Measurements from ENCODE around the gene CLCC1. TPM values are rescaled to one million over a fixed set of nuclear protein-coding genes. Genes with fewer than 3 reads are reported as not detected.

Gene CLCC1
- total and polyA plus RNA-seq, 10 donors, result 5.9 to 30.0 (median 21.5) TPM

- peaks cover 6 to 45% (median 18%) of the 10 kb centered on the region in 6 donors for H3K4me1 ChIP-seq
- no peak overlapping the region for H3K27ac ChIP-seq
- H3K36me3 ChIP-seq, result peaks cover 0 to 60% (median 0%) of the 10 kb centered on the region in 6 donors
- intact Hi-C loops (cut with DNase I; ENCODE audit: low total_unique reads), result no loop called here
- no peak overlapping the region for H3K4me3 ChIP-seq
- H3K9me3 ChIP-seq, result no peaks in the 10 kb centered on the region
- 86 to 97% (median 93%) methylated on average over 3 of the region's 3 CpGs for WGBS, 5 donors
- no peak for TF ChIP-seq CTCF (IDR thresholded peaks at IDR 0.05 in 8 of 11, conservative IDR thresholded peaks at IDR 0.05 in 3 of 11)
- TF ChIP-seq POLR2A (IDR thresholded peaks at IDR 0.05), result no peak
- no peak for TF ChIP-seq POLR2AphosphoS5 (IDR thresholded peaks at IDR 0.05)
- H3K27me3 ChIP-seq (replicated peaks in 1 of 7), result no peaks in the 10 kb centered on the region
- DNase-seq, result no peak
These were observed 7.4 kb downstream of the CLCC1 start for GRCh38 chr1:108955881-108956280.

GRCh38 chr1:108955111-108955510 is 8.2 kb downstream of the CLCC1 start:
- WGBS, 5 donors, result 91 to 99% (median 98%) methylated on average over 3 of the region's 3 CpGs
- Histone ChIP-seq H3K36me3 (peaks cover 0 to 60% (median 0%) of the 10 kb centered on the region in 6 donors), H3K9me3 (no peaks in the 10 kb centered on the region), H3K27me3 (replicated peaks in 1 of 7) (no peaks in the 10 kb centered on the region), H3K4me3 (no peak overlapping the region), H3K4me1 (peaks cover 6 to 37% (median 12%) of the 10 kb centered on the region in 6 donors), H3K27ac (no peak overlapping the region)
- no peak for DNase-seq
- TF ChIP-seq POLR2AphosphoS5 (IDR thresholded peaks at IDR 0.05) (no peak), CTCF (IDR thresholded peaks at IDR 0.05 in 8 of 11, conservative IDR thresholded peaks at IDR 0.05 in 3 of 11) (no peak), POLR2A (IDR thresholded peaks at IDR 0.05) (no peak)
- intact Hi-C loops (cut with DNase I; ENCODE audit: low total_unique reads), result no loop called here

GRCh38 chr1:108953452-108953851 is 9.8 kb downstream of the CLCC1 start:
- TF ChIP-seq CTCF (IDR thresholded peaks at IDR 0.05 in 8 of 11, conservative IDR thresholded peaks at IDR 0.05 in 3 of 11) (no peak), POLR2A (IDR thresholded peaks at IDR 0.05) (no peak), POLR2AphosphoS5 (IDR thresholded peaks at IDR 0.05) (no peak)
- Histone ChIP-seq H3K27me3 (replicated peaks in 1 of 7) (no peaks in the 10 kb centered on the region), H3K4me3 (no peak overlapping the region), H3K9me3 (no peaks in the 10 kb centered on the region), H3K36me3 (peaks cover 0 to 44% (median 0%) of the 10 kb centered on the region in 6 donors), H3K27ac (no peak overlapping the region), H3K4me1 (peaks cover 6 to 34% (median 16%) of the 10 kb centered on the region in 6 donors)
- no peak for DNase-seq
- WGBS, 5 donors, result 85 to 96% (median 95%) methylated on average over 6 of the region's 6 CpGs
- intact Hi-C loops (cut with DNase I; ENCODE audit: low total_unique reads), result no loop called here

GRCh38 chr1:108951242-108951641 is 12.0 kb downstream of the CLCC1 start:
- TF ChIP-seq POLR2AphosphoS5 (IDR thresholded peaks at IDR 0.05) (no peak), CTCF (IDR thresholded peaks at IDR 0.05 in 8 of 11, conservative IDR thresholded peaks at IDR 0.05 in 3 of 11) (no peak), POLR2A (IDR thresholded peaks at IDR 0.05) (no peak)
- no peak overlapping the region for H3K4me3 ChIP-seq
- H3K27me3 ChIP-seq (replicated peaks in 1 of 7), result no peaks in the 10 kb centered on the region
- no peak overlapping the region for H3K27ac ChIP-seq
- peaks cover 0 to 46% (median 10%) of the 10 kb centered on the region in 6 donors for H3K36me3 ChIP-seq
- DNase-seq, result no peak
- intact Hi-C loops (cut with DNase I; ENCODE audit: low total_unique reads), result no loop called here
- no peaks in the 10 kb centered on the region for H3K9me3 ChIP-seq
- peaks cover 0 to 21% (median 13%) of the 10 kb centered on the region in 6 donors for H3K4me1 ChIP-seq
- 95 to 100% (median 100%) methylated on average over 3 of the region's 3 CpGs for WGBS, 5 donors

All from spleen (tissue), 11 donors.